ENCODE results near the gene SLC35E1.

GRCh38 chr19:16613841-16614240, 41.6 kb upstream of the SLC35E1 start:
- TF ChIP-seq CTCF (IDR thresholded peaks at IDR 0.05; ENCODE audit: low read depth, low read length) (no peak), EZH2phosphoT487 (IDR thresholded peaks at IDR 0.05; ENCODE audit: low read depth) (no peak)

Data from OCI-LY3 (cell line).